ENCODE results near the gene ATG9A. TPM values are rescaled to one million over a fixed set of nuclear protein-coding genes. Genes with fewer than 3 reads are reported as not detected.

ATG9A gene
- total RNA-seq, 6 donors from 2014 or later = 40.9 to 57.7 (median 49.8) TPM

GRCh38 chr2:219183151-219183772, 46.2 kb downstream of the ATG9A start:
- DNase-seq (no peak), ATAC-seq (ENCODE audit: low FRiP score in 2 of 2) (no peak)
- Histone ChIP-seq H3K36me3 (peaks cover 22 to 55% (median 44%) of the 10 kb centered on the region in 4 donors), H3K27me3 (no peaks in the 10 kb centered on the region), H3K4me3 (no peak overlapping the region), H3K9me3 (no peaks in the 10 kb centered on the region), H3K27ac (no peak overlapping the region), H3K4me1 (peaks cover 12 to 17% (median 13%) of the 10 kb centered on the region in 4 donors)
- no peak for TF ChIP-seq POLR2A (IDR thresholded peaks at IDR 0.05)
- no peak for TF ChIP-seq EP300 (IDR thresholded peaks at IDR 0.05)
- no peak for TF ChIP-seq CTCF (IDR thresholded peaks at IDR 0.05)
- TF ChIP-seq POLR2AphosphoS5 (IDR thresholded peaks at IDR 0.05) = no peak
- whole genome bisulfite sequencing, 2 donors = 92 to 94% methylated on average over 4 to 6 of the region's 6 CpGs

- WGBS, 2 donors = 65 to 69% methylated on average over 5 to 8 of the region's 8 CpGs
- Histone ChIP-seq H3K27me3 (no peaks in the 10 kb centered on the region), H3K27ac (peak overlapping the region in 1 of 4 donors; percentile 47), H3K4me3 (no peak overlapping the region), H3K4me1 (peaks cover 12 to 17% (median 13%) of the 10 kb centered on the region in 4 donors), H3K36me3 (peaks cover 22 to 55% (median 44%) of the 10 kb centered on the region in 4 donors), H3K9me3 (no peaks in the 10 kb centered on the region)
- ATAC-seq (ENCODE audit: low FRiP score in 2 of 2) (peak in 1 of 2 donors; percentile 38), DNase-seq (peak in 1 of 2 donors; percentile 51)
- no peak for TF ChIP-seq POLR2AphosphoS5 (IDR thresholded peaks at IDR 0.05)
- no peak for TF ChIP-seq CTCF (IDR thresholded peaks at IDR 0.05)
- TF ChIP-seq EP300 (IDR thresholded peaks at IDR 0.05) = no peak
- no peak for TF ChIP-seq POLR2A (IDR thresholded peaks at IDR 0.05)
Observed at GRCh38 chr2:219182331-219183150, 46.9 kb downstream of the ATG9A start.

GRCh38 chr2:219181531-219181930, 47.9 kb downstream of the ATG9A start:
- Histone ChIP-seq H3K4me3 (no peak overlapping the region), H3K4me1 (peaks cover 12 to 17% (median 13%) of the 10 kb centered on the region in 4 donors), H3K27me3 (no peaks in the 10 kb centered on the region), H3K9me3 (no peaks in the 10 kb centered on the region), H3K27ac (peak overlapping the region in 1 of 4 donors; percentile 47), H3K36me3 (peaks cover 22 to 55% (median 44%) of the 10 kb centered on the region in 4 donors)
- no peak for TF ChIP-seq POLR2AphosphoS5 (IDR thresholded peaks at IDR 0.05)
- no peak for DNase-seq
- WGBS, 2 donors = 93% methylated on average over 6 of the region's 6 CpGs
- no peak for ATAC-seq (ENCODE audit: low FRiP score in 2 of 2)

- H3K27ac ChIP-seq = no peak overlapping the region
- ATAC-seq (ENCODE audit: low FRiP score in 2 of 2) (no peak), DNase-seq (no peak)
- peaks cover 22 to 55% (median 44%) of the 10 kb centered on the region in 4 donors for H3K36me3 ChIP-seq
- H3K9me3 ChIP-seq = no peaks in the 10 kb centered on the region
- H3K4me1 ChIP-seq = peaks cover 14 to 21% (median 14%) of the 10 kb centered on the region in 4 donors
- WGBS, 2 donors = 86 to 94% methylated on average over 5 of the region's 5 CpGs
- H3K27me3 ChIP-seq = no peaks in the 10 kb centered on the region
- no peak overlapping the region for H3K4me3 ChIP-seq
- TF ChIP-seq POLR2AphosphoS5 (IDR thresholded peaks at IDR 0.05) = no peak
- TF ChIP-seq EP300 (IDR thresholded peaks at IDR 0.05) = no peak
- TF ChIP-seq CTCF (IDR thresholded peaks at IDR 0.05) = no peak
- no peak for TF ChIP-seq POLR2A (IDR thresholded peaks at IDR 0.05)
Observed at GRCh38 chr2:219180961-219181360, 48.5 kb downstream of the ATG9A start.
